ENCODE data around the gene RPL36.
A peak's percentile ranks its signal among the peaks of the same experiment; 100 is the strongest.

RPL36 gene

DNA sequence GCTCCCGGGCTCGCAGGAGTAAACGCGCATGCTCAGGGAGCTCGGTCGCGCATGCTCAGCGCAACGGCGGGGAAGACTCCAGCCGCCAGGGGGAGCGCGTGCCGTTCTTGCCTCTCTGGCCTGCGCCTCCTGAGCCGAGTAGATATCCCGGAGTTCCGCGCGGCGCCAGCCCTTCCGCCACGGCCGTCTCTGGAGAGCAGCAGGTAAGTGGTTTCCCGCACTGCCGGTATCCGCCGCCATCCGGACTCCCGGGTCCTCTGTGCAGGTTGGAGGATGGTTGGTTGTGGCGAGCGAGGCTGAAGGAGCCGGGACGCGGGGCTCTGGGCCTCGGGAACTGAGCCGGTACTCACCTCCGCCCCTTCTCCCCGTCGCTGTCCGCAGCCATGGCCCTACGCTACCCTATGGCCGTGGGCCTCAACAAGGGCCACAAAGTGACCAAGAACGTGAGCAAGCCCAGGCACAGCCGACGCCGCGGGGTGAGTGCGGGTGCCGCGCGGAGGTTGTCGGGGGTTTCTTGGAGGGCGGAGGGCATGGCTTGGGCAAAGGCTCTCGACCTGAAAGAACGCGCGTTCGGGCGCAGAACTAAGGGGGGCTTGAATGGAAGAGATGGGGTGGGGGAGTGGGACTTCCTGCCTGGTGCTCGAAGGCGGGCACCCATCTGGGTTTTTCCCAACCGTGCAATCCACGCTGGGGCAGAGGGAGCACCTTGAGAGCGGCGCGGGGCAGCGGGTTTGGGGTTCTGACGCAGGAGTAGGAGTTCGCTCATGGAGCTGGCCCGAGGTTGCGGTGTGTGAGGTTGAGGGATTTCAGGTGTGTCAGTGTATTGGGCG, at the start of gene RPL36:
Gene RPL36 (plus strand): TSS at position 171 of the 830 bp plus-strand sequence. CDS start 213 bp downstream, at position 384.
- peak; percentile 83 to 92 for DNase-seq

GRCh38 chr19:5641171-5641570, 48.9 kb upstream of the RPL36 start:
- DNase-seq, result no peak

- no peak for DNase-seq
Observed at GRCh38 chr19:5642204-5642603, 47.9 kb upstream of the RPL36 start.

GRCh38 chr19:5643060-5643459, 47.0 kb upstream of the RPL36 start:
- no peak for DNase-seq

DNA sequence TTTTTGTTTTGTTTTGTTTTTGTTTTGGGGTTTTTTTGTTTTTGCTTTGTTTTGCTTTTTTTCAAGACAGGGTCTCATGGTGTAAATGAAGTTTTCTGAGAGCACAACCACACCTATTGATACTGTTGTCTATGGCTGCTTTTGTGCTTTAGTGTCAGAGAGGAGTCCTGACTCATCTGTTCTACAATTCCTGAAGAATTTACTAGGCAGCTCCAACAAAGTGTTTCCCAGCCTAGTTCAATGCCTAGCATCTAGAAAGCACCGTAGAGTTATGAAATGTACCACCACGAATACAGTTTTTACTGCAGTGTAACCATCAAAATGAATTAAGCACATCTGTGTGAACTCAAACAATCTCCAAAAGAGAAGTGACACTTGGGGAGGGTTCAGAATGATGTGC, 46.1 kb upstream of the RPL36 start:
- no peak for DNase-seq

GRCh38 chr19:5645409-5645808, 44.7 kb upstream of the RPL36 start:
- no peak for DNase-seq

DNA sequence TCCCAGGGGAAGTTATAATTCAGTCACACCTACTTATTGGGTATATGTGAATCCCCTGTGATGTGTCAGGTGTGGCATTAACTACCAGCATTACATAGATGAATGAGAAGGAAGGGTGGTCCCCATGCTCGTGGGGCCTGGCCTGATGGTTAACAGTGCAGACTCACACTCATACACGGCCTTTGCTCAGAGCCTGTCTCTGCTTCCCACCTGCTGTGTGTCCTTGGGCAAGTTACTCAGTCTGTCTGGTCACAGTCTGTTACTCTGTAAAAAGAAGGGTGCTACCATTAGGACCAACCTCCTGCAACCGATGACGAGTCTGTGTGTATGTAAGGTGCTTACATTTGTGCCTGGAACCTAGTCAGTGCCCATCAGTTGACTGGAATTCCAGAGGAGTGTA, 43.4 kb upstream of the RPL36 start:
- no peak for DNase-seq

GRCh38 chr19:5648464-5648863, 41.6 kb upstream of the RPL36 start:
- no peak for DNase-seq

DNA sequence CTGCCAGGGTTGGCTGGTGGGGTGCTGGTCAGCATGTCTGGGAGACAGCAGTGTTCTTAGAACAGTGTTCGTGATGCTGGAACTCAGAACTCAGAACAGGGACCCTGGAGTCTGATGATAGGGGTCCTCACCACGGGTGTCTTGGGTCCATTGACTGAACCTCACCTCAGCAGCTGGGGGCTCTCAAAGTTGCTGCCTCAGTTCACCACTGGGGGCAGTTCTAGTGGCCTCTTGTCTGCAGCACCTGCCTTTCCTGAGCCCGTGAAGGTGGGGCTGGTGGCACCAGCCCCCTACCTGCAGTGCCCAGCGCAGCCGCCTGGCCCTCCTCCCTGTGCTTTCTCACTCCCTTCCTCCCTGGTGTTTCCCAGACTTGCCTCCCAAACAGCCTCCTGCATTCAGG, 38.7 kb upstream of the RPL36 start:
- no peak for DNase-seq

- no peak for DNase-seq
Observed at GRCh38 chr19:5652261-5652660, 37.8 kb upstream of the RPL36 start.

GRCh38 chr19:5654931-5655330, 35.2 kb upstream of the RPL36 start:
- no peak for DNase-seq

DNA sequence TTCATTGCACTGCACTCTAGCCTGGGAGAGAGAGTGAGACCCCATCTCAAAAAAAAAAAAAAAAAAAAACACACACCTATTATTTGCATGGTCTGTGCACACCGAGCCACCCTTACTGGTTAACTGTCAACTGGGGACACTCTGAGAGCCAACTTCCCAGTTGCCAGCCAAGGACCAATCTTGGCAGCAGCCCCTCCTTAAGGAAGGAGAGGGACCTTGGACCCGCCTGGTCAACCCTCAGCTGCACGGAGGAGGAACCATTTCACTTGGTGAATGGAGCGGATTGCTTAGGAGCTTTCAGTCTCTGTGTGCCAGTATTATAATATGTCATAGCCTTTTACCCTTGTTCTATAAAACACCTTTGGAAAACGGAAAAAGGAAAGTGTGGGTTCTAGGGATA, 34.7 kb upstream of the RPL36 start:
- DNase-seq, result no peak

DNA sequence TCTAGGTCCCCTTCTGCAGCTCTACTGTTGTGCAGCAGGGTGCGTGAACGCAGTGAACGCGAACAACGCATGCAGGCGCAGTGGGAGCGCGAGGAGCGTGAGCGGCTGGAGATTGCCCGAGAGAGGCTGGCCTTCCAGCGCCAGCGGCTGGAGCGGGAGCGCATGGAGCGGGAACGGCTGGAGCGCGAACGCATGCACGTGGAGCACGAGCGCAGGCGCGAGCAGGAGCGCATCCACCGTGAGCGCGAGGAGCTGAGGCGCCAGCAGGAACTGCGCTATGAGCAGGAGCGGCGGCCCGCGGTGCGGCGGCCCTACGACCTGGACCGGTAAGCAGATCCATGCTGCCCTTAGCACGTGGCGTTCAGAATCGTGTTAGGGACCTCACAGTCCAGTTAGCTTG, 28.6 kb upstream of the RPL36 start:
- DNase-seq, result no peak

DNA sequence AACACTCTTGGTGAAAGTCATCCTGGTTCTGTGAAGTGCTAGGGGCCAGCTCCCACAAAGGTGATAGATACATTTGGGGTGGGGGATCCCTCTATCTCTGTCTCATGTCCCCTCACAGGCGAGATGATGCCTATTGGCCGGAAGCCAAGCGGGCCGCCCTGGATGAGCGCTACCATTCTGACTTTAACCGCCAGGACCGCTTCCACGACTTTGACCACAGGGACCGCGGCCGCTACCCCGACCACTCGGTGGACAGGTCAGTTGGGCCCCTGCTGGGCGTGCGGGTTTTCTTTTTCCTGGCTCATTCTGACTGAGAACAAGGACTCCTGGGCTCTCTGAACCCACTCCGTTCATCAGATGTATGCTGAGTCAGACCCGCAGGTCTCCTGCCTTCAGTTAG, 26.2 kb upstream of the RPL36 start:
- no peak for DNase-seq

GRCh38 chr19:5664515-5664914, 25.6 kb upstream of the RPL36 start:
- no peak for DNase-seq

- DNase-seq, result no peak
Observed at GRCh38 chr19:5665781-5666513, 24.1 kb upstream of the RPL36 start.

GRCh38 chr19:5666921-5667610, 23.0 kb upstream of the RPL36 start:
- no peak for DNase-seq

DNA sequence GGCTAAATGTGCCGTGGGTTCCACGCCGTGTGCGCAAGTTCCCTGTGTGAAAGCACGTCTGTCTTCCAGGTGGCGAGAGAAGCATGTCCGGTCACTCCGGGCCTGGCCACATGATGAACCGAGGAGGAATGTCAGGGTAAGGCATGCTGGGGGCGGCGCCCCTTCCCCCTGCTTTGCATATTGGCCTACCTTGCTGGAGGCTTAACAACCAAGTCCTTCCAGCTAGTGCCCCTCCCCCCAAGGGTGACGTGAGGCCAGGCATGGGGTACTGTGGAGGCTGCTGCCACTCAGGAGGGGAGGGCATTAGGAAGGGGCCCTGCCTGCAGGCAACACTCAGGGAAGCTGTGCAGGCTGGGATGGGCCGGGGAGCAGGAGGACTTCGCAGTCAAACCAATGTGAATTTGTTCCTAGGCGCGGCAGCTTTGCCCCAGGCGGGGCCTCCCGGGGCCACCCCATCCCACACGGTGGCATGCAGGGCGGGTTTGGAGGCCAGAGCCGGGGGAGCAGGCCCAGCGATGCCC, 22.3 kb upstream of the RPL36 start:
- DNase-seq, result no peak

GRCh38 chr19:5669212-5669611, 20.9 kb upstream of the RPL36 start:
- no peak for DNase-seq

GRCh38 chr19:5671600-5671999, 18.5 kb upstream of the RPL36 start:
- no peak for DNase-seq

GRCh38 chr19:5672708-5673459, 17.2 kb upstream of the RPL36 start:
- DNase-seq, result no peak

- DNase-seq, result no peak
Observed at GRCh38 chr19:5673752-5674151, 16.3 kb upstream of the RPL36 start.

DNA sequence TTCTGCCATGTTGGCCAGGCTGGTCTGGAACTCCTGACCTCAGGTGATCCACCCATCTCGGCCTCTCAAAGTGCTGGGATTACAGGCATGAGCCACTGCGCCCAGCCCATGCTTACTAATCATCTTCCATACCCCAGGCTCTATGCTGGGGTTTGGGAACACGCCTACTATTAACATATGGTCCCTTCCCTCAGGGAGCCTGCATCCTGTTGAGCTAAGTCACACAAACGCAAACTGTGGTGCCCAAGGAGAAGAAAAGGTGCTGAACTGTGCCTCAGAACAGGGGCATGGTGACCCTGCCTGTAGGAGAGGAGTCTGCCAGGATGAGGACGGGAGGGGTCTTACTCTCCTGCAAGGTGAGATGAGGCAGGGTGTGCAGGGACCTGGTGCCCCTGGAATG, 15.4 kb upstream of the RPL36 start:
- no peak for DNase-seq
